ENCODE measurements around the gene HYAL2. TPM values are rescaled to one million over a fixed set of nuclear protein-coding genes. Genes with fewer than 3 reads are reported as not detected.

Gene HYAL2
- total and polyA plus RNA-seq, 10 of the 15 experiments (the other 5 are each of a cell fraction or from before 2014, with no cell fraction given), result 0.06 to 21.8 (median 12.7) TPM

DNA sequence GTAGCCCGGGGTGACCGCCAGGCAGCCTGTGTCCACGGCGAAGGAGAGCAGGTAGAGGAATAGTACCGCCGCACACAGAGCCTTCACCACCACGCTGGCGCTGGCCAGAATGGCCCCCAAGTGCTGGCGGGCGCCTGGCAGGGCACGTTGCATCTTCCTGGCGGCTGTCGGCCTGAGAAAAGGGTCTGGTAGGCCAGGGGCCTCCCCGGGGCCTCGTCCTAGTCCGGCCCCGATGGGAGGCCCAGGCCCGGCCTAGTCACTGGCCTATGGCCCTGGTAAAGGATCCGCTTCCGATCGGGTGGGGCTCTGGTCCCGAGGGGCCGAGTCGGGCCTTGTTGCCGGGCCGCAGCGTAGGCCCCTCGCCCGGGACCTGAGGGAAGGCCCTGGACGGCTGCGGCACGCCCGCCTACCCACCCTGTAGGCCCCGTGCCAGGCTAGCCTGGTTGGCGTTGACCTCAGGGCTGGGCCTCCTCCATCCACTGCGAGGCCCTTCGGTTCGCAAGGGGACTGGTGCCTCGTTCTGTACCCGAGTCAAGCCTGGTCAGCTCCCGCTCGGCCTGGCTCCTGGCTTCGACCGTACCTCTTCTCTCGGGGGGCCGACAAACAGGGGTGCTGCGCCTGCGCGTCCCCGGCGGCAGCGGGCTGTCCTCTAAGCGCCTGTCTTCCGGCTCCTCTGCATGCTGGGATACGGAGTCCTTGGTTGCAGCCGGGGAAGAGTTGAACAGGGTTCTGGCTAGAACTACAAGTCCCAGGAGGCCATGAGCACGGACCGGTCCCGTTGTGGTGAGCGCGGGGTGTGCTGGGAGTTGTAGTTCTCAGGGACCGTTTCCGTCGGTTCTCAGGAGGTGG lies 36.6 kb upstream of the HYAL2 start, which contains the start of gene TMEM115 (continued):
- TF ChIP-seq, protein P1, sequence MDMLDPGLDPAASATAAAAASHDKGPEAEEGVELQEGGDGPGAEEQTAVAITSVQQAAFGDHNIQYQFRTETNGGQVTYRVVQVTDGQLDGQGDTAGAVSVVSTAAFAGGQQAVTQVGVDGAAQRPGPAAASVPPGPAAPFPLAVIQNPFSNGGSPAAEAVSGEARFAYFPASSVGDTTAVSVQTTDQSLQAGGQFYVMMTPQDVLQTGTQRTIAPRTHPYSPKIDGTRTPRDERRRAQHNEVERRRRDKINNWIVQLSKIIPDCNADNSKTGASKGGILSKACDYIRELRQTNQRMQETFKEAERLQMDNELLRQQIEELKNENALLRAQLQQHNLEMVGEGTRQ (IDR thresholded peaks at IDR 0.05; ENCODE audit: borderline replicate concordance, low read depth, low read length), result no peak
- TF ChIP-seq, protein P2, sequence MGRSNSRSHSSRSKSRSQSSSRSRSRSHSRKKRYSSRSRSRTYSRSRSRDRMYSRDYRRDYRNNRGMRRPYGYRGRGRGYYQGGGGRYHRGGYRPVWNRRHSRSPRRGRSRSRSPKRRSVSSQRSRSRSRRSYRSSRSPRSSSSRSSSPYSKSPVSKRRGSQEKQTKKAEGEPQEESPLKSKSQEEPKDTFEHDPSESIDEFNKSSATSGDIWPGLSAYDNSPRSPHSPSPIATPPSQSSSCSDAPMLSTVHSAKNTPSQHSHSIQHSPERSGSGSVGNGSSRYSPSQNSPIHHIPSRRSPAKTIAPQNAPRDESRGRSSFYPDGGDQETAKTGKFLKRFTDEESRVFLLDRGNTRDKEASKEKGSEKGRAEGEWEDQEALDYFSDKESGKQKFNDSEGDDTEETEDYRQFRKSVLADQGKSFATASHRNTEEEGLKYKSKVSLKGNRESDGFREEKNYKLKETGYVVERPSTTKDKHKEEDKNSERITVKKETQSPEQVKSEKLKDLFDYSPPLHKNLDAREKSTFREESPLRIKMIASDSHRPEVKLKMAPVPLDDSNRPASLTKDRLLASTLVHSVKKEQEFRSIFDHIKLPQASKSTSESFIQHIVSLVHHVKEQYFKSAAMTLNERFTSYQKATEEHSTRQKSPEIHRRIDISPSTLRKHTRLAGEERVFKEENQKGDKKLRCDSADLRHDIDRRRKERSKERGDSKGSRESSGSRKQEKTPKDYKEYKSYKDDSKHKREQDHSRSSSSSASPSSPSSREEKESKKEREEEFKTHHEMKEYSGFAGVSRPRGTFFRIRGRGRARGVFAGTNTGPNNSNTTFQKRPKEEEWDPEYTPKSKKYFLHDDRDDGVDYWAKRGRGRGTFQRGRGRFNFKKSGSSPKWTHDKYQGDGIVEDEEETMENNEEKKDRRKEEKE (IDR thresholded peaks at IDR 0.05), result no peak
- TF ChIP-seq ZNF384 (IDR thresholded peaks at IDR 0.05; ENCODE audit: borderline replicate concordance, low read depth, low read length), result 0 out of 2 replicates have a peak, but pooled peaks have one; percentile 27
- no peak for TF ChIP-seq NR2C2 (IDR thresholded peaks at IDR 0.05; ENCODE audit: borderline replicate concordance, control insufficient read depth, insufficient read length, low read depth)
- no peak; the same call in 1 of the 2 replicates for TF ChIP-seq STAT1 (conservative IDR thresholded peaks at IDR 0.05)
- TF ChIP-seq GATAD2B (conservative IDR thresholded peaks at IDR 0.05; ENCODE audit: low read depth), result peak; percentile 79
- TF ChIP-seq RFX5 (IDR thresholded peaks at IDR 0.05; ENCODE audit: low read depth, low read length), result no peak
- no peak for TF ChIP-seq JUND (IDR thresholded peaks at IDR 0.05; ENCODE audit: low read depth, low read length)
- no peak for TF ChIP-seq FOXM1 (IDR thresholded peaks at IDR 0.05; ENCODE audit: low read depth, low read length)
- no peak; the same call in 1 of the 2 replicates for TF ChIP-seq MXI1 (IDR thresholded peaks at IDR 0.05; ENCODE audit: low read depth, low read length)
- peak; percentile 91 for TF ChIP-seq YY1 (IDR thresholded peaks at IDR 0.05; ENCODE audit: low read depth, low read length)
- TF ChIP-seq NFXL1 (IDR thresholded peaks at IDR 0.05; ENCODE audit: borderline replicate concordance), result no peak
- no peak for TF ChIP-seq NFYA (IDR thresholded peaks at IDR 0.05; ENCODE audit: borderline replicate concordance, low read depth, low read length)
- no peak for TF ChIP-seq SUPT20H (IDR thresholded peaks at IDR 0.05; ENCODE audit: borderline replicate concordance, control insufficient read depth, low read depth, low read length)
- no peak for TF ChIP-seq HDGF (IDR thresholded peaks at IDR 0.05)
- TF ChIP-seq KDM1A (IDR thresholded peaks at IDR 0.05; ENCODE audit: borderline replicate concordance), result no peak
- TF ChIP-seq GABPA (IDR thresholded peaks at IDR 0.05; ENCODE audit: low read depth), result peak; percentile 91
- TF ChIP-seq PAX8 (IDR thresholded peaks at IDR 0.05), result no peak
- TF ChIP-seq NFYB (IDR thresholded peaks at IDR 0.05; ENCODE audit: insufficient read depth, low read depth, low read length), result no peak
- no peak for TF ChIP-seq FOXK2 (IDR thresholded peaks at IDR 0.05)
- peak; percentile 99 for TF ChIP-seq TARDBP (IDR thresholded peaks at IDR 0.05; ENCODE audit: borderline replicate concordance)
- TF ChIP-seq MEF2A (IDR thresholded peaks at IDR 0.05; ENCODE audit: insufficient read depth, low read depth, low read length), result no peak
- TF ChIP-seq CREM (IDR thresholded peaks at IDR 0.05; ENCODE audit: low read depth), result peak; percentile 99
- no peak for TF ChIP-seq ASH2L (IDR thresholded peaks at IDR 0.05; ENCODE audit: borderline replicate concordance, low read depth)
- TF ChIP-seq, protein P3, sequence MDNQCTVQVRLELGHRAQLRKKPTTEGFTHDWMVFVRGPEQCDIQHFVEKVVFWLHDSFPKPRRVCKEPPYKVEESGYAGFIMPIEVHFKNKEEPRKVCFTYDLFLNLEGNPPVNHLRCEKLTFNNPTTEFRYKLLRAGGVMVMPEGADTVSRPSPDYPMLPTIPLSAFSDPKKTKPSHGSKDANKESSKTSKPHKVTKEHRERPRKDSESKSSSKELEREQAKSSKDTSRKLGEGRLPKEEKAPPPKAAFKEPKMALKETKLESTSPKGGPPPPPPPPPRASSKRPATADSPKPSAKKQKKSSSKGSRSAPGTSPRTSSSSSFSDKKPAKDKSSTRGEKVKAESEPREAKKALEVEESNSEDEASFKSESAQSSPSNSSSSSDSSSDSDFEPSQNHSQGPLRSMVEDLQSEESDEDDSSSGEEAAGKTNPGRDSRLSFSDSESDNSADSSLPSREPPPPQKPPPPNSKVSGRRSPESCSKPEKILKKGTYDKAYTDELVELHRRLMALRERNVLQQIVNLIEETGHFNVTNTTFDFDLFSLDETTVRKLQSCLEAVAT (IDR thresholded peaks at IDR 0.05), result no peak
- no peak; the same call in 1 of the 2 replicates for TF ChIP-seq ATF7 (IDR thresholded peaks at IDR 0.05; ENCODE audit: low read depth)
- TF ChIP-seq ZZZ3 (IDR thresholded peaks at IDR 0.05; ENCODE audit: control insufficient read depth, insufficient read length, low read depth), result no peak
